Esophagus (tissue), 2 donors: ENCODE data around the gene LHFPL6. TPM values are rescaled to one million over a fixed set of nuclear protein-coding genes. Genes with fewer than 3 reads are reported as not detected.

Experiments
- H3K27ac ChIP-seq, 2 donors: one replicate each; pipeline ENCODE4 v1.5.1; 2013; ENCODE audit warnings: low read depth in 2 of 2, mild to moderate bottlenecking in 2 of 2, inconsistent platforms in 1 of 2, low read length in 1 of 2, moderate library complexity in 1 of 2
- H3K27me3 ChIP-seq, 2 donors: one replicate each; pipeline ENCODE4 v1.6.1; 2013; ENCODE audit warnings: low read length in 2 of 2, control low read depth in 1 of 2, mild to moderate bottlenecking in 1 of 2; ENCODE audit not compliant: insufficient read depth in 2 of 2, control insufficient read depth in 1 of 2
- H3K36me3 ChIP-seq, 2 donors: one replicate each; pipeline ENCODE4 v1.6.1; 2013; ENCODE audit warnings: low read length in 1 of 2; ENCODE audit not compliant: control insufficient read depth in 2 of 2, insufficient read depth in 2 of 2
- H3K4me1 ChIP-seq, 2 donors: one replicate each; pipeline ENCODE4 v1.6.1; 2013; ENCODE audit warnings: low read length in 1 of 2; ENCODE audit not compliant: control insufficient read depth in 2 of 2, insufficient read depth in 2 of 2
- H3K4me3 ChIP-seq, 2 donors: one replicate each; pipeline ENCODE4 v1.5.1; 2013; ENCODE audit warnings: low read length in 2 of 2, mild to moderate bottlenecking in 2 of 2, low read depth in 1 of 2, moderate library complexity in 1 of 2
- H3K9me3 ChIP-seq, 2 donors: one replicate each; pipeline ENCODE4 v1.6.1; 2013; ENCODE audit warnings: mild to moderate bottlenecking in 2 of 2, low read depth in 1 of 2, low read length in 1 of 2, moderate library complexity in 1 of 2; ENCODE audit not compliant: control insufficient read depth in 2 of 2, insufficient read depth in 1 of 2
- WGBS, 2 donors: extraction: QIAGEN DNeasy Blood & Tissue Kit; methylation state at CpG; one replicate each; pipeline ENCODE4 v1.1.7; 2013; 5-methylcytosine and 5-hydroxymethylcytosine counted together
- polyA plus RNA-seq, 2 donors: library from polyadenylated mRNA; stranded (reverse); fragments of 200-250 nt; gene quantifications; one replicate each; pipeline ENCODE4 v1.2.3, GENCODE V29; 2013
- donor health status: healthy with polysubstance abuse.
- donor health status: Bipolar disorder and iron deficiency.

The LHFPL6 gene
- polyA plus RNA-seq, 2 donors: 2.6 to 11.2 TPM

DNA sequence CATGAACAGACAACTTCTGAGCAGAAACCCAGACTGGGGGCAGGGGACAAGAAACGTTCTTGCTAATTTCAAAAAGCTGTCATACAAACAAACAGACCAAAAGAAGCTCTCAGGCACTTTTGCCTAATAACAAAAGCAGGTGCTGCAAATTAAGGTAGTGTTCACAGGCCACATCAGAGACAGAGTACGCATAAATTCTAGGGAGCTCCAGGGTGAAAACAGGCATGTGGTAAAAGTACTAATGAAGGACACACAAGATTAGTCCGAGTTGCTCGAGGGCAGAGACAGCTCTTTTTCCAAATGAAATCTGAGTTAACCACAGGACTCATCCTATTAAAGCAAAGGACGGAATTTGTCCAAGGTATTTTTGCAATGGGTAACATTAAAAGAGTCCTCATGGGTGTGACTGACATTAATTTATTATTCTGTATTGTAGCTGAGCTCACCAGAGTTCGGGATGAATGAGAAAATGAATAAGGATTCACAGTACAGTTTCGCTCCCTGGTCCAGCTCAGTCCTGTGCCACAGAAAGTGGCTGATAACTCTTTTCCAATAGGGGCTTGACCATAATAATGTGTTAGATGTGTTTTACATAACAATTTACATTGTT, 197.3 kb downstream of the LHFPL6 start:
- Histone ChIP-seq H3K9me3 (no peaks in the 10 kb centered on the region), H3K4me3 (no peak overlapping the region), H3K27ac (no peak overlapping the region), H3K4me1 (no peaks in the 10 kb centered on the region), H3K36me3 (no peaks in the 10 kb centered on the region), H3K27me3 (no peaks in the 10 kb centered on the region)
- WGBS, 2 donors: 69 to 78% methylated on average over 7 of the region's 7 CpGs

DNA sequence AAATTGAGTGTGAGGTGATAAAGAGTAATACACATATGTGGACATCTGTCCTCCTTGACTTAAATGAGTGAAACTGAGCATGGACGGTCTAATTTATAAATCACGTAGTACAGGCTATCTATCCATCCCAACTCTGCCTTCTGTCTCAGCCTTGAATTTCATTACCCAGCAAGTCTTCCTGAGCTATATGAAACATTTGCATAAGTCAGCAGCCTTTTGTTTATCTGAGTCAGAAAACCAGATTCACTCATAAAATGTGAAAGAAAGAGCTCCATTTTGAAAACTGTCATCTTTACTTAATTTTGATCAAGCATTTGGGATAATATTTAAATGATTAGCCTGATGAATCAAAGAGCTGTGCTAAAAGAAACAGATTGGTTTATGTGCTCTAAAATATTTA, 197.9 kb downstream of the LHFPL6 start:
- no peaks in the 10 kb centered on the region for H3K36me3 ChIP-seq
- WGBS, 2 donors: 96 to 97% methylated on average over 2 of the region's 2 CpGs
- no peaks in the 10 kb centered on the region for H3K27me3 ChIP-seq
- H3K27ac ChIP-seq: no peak overlapping the region
- H3K4me1 ChIP-seq: no peaks in the 10 kb centered on the region
- H3K9me3 ChIP-seq: no peaks in the 10 kb centered on the region
- no peak overlapping the region for H3K4me3 ChIP-seq

DNA sequence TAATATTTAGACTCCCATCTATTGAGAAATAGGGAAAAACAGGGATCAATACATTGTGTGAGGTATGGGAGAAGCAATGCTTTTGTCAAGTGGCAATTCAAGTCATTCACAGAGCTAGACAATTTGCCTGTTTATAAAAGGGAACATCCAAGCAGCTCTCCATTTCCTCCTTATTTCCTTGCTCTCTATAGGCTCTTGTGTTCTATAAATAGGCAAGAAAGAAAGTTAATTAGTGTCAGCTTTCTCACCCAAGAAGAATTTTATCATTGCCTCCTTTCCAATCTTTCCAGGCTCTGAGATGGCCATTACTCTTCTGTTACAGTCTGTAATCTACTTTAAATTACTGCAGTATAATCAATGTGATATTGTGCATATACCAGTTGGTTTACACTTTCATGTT, 199.9 kb downstream of the LHFPL6 start:
- Histone ChIP-seq H3K4me1 (no peaks in the 10 kb centered on the region), H3K27me3 (no peaks in the 10 kb centered on the region), H3K27ac (no peak overlapping the region), H3K4me3 (no peak overlapping the region), H3K36me3 (no peaks in the 10 kb centered on the region), H3K9me3 (no peaks in the 10 kb centered on the region)

DNA sequence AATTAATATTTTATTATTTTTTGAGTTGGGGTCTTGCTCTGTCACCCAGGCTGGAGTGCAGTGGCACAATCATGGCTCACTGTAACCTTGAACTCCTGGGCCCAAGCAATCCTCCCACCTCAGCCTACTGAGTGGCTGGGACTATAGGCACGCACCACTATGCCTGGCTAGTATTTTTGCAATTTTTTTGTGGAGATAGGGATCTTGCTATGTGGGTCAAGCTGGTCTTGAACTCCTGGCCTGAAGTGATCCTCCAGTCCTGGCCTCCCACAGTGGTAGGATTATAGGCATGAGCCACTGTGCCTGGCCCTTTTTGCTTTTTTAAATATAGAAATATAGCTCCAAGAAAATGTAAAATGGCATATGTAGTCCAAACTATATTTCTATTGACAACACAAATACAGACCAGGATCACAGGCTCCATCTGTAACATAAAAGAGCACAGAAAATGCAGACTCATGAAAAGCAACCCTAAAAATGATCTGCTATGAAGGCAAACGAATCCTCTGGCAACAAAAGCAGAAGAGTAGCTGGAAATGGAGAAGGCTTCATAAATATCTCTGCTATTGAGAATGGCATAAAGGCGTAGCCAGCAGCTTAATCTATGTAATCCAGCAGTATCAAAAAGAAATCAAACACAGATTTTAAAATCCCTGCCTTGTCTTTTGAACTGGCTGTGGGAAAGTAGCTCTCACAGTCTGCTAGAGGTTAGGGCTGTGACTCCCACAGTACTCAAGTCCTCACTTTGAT, 200.6 kb downstream of the LHFPL6 start:
- Histone ChIP-seq H3K27ac (no peak overlapping the region), H3K4me3 (no peak overlapping the region), H3K9me3 (no peaks in the 10 kb centered on the region), H3K4me1 (no peaks in the 10 kb centered on the region), H3K36me3 (no peaks in the 10 kb centered on the region), H3K27me3 (no peaks in the 10 kb centered on the region)
- WGBS, 2 donors: 65 to 71% methylated on average over 3 of the region's 3 CpGs

GRCh38 chr13:39401756-39402155, 201.2 kb downstream of the LHFPL6 start:
- Histone ChIP-seq H3K27me3 (no peaks in the 10 kb centered on the region), H3K9me3 (no peaks in the 10 kb centered on the region), H3K4me1 (no peaks in the 10 kb centered on the region), H3K4me3 (no peak overlapping the region), H3K27ac (no peak overlapping the region), H3K36me3 (no peaks in the 10 kb centered on the region)
- 87% methylated on average over 3 of the region's 3 CpGs for WGBS, 2 donors

DNA sequence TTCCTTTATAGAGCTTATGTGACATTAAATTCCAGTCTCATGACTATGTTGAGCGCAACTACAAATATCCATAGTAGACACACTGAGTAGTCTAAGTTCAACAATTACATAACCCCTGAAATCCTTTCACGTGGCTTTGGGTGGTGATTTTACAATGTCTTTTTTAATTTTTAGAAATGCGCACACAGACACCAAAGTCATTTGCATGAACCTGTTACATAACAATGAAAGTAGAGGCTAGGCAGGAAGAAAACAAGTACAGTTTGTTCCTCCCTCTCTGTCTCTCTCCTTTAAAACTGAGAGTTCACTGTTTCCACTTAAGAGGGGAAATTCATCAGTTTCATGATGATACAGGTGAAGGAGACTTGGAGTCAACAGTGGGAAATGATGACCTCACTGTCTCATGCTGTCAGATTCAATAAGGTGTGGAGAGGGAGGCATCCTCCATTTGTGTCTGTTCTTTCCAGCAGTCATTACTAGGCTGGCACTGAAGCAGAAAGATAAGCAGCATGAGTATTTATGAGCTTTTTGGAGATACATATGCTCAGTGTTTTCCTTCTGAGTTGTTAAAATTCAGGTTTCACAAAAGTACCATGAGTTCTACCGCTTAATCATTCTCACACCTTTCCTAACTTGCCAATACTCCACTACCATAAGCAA, 201.8 kb downstream of the LHFPL6 start:
- H3K27me3 ChIP-seq: no peaks in the 10 kb centered on the region
- H3K4me3 ChIP-seq: no peak overlapping the region
- no peaks in the 10 kb centered on the region for H3K9me3 ChIP-seq
- no peak overlapping the region for H3K27ac ChIP-seq
- no peaks in the 10 kb centered on the region for H3K36me3 ChIP-seq
- WGBS, 2 donors: 85 to 90% methylated on average over 4 of the region's 4 CpGs
- H3K4me1 ChIP-seq: no peaks in the 10 kb centered on the region

GRCh38 chr13:39399102-39399501, 203.9 kb downstream of the LHFPL6 start:
- Histone ChIP-seq H3K27ac (no peak overlapping the region), H3K36me3 (no peaks in the 10 kb centered on the region), H3K27me3 (no peaks in the 10 kb centered on the region), H3K4me1 (no peaks in the 10 kb centered on the region), H3K9me3 (no peaks in the 10 kb centered on the region), H3K4me3 (no peak overlapping the region)

GRCh38 chr13:39397896-39398265, 205.1 kb downstream of the LHFPL6 start:
- H3K27me3 ChIP-seq: no peaks in the 10 kb centered on the region
- H3K9me3 ChIP-seq: no peaks in the 10 kb centered on the region
- no peaks in the 10 kb centered on the region for H3K4me1 ChIP-seq
- H3K4me3 ChIP-seq: no peak overlapping the region
- peak overlapping the region in 1 of 2 donors; percentile 26 for H3K27ac ChIP-seq
- no peaks in the 10 kb centered on the region for H3K36me3 ChIP-seq
- WGBS, 2 donors: 63 to 78% methylated on average over 3 of the region's 3 CpGs

DNA sequence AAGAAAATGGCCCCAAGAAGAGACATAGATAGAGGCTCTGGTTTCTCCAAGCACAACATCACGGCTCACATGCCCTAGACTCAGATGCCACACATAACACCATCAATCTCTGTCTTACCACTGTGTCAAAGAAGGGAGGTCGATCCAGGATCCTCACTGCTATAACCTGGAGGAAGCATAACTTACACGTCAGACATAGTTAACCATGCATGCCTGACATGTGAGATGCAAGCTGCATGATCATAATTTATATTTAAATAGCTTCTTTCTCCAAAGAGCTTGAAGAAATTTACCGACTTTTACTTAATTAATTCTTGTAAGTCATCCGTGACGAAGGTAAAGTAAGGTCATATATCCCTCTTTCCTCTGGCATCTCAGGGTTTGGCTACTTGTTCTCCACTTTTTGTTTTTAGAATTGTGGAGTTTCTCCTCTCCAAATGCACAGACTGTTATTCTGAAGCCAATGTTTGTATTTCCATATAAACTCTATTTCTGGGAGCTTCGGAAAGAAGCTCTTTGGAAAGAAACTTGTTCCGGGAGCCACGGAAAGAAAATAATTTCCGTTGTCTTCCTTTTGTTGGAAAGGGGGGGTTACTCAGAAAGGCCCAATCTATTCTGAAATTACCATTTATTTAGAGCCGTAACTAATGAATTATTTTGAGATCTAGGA, 205.6 kb downstream of the LHFPL6 start:
- no peaks in the 10 kb centered on the region for H3K4me1 ChIP-seq

More for the DNA sequence above, 205.6 kb downstream of the LHFPL6 start:
- H3K36me3 ChIP-seq: no peaks in the 10 kb centered on the region
- WGBS, 2 donors: 54 to 64% methylated on average over 11 of the region's 11 CpGs
- no peak overlapping the region for H3K4me3 ChIP-seq
- H3K9me3 ChIP-seq: no peaks in the 10 kb centered on the region
- H3K27me3 ChIP-seq: no peaks in the 10 kb centered on the region
- no peak overlapping the region for H3K27ac ChIP-seq
